Stimulated activated naive CD8-positive, alpha-beta T cell treated with anti-CD3 and anti-CD28 coated beads, Interleukin-15, Interleukin-2, amounts not matched to agents 100 ng/mL and 50 ng/mL, for 24 hours (primary cell): ENCODE measurements around the gene CD58.

Source experiments
- H3K27ac Mint-ChIP-seq: one replicate; pipeline ENCODE4 v1.8.0; 2021; ENCODE audit warnings: mild to moderate bottlenecking, mixed read lengths
- H3K27me3 Mint-ChIP-seq: one replicate; pipeline ENCODE4 v1.8.0; 2021; ENCODE audit warnings: mixed read lengths
- H3K36me3 Mint-ChIP-seq: one replicate; pipeline ENCODE4 v1.8.0; 2021; ENCODE audit warnings: low read depth, mixed read lengths
- H3K4me1 Mint-ChIP-seq: one replicate; pipeline ENCODE4 v1.8.0; 2021; ENCODE audit warnings: low read depth, mixed read lengths
- H3K4me3 Mint-ChIP-seq: one replicate; pipeline ENCODE4 v1.8.0; 2021; ENCODE audit warnings: mild to moderate bottlenecking, mixed read lengths
- H3K9me3 Mint-ChIP-seq: one replicate; pipeline ENCODE4 v1.8.0; 2021; ENCODE audit warnings: mixed read lengths

The CD58 gene

DNA sequence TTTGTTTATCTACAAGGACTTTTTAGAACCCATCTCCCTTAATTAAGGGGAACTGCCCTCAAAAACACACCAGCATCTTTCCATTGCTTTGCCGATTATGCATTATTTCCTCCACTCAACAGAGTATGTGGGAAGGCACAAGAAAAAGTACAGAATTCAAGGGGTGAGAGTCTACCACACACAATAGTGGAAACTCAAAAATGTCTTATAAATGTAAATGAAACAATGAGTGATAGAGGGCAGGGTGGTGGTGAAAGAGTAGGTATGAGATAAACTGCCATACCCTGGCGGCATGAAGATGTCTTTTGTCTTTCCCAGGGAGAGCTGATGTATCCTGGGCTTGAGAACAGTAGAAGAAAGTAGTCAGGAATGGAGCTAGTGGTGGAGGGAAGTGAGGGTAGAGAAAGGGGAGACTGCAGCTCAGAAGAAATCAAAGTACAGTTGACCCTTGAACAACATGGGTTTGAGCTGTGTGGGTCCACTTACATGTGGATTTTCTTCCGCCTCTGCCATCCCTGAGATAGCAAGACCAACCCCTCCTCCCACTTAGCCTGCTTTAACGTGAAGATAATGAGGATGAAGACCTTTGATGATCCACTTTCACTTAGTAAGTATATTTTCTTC is 24.4 kb downstream of the CD58 start:
- Mint-ChIP-seq H3K4me3 (peak overlapping the region; percentile 64), H3K4me1 (peaks cover 71% of the 10 kb centered on the region), H3K27me3 (no peaks in the 10 kb centered on the region), H3K27ac (peak overlapping the region; percentile 96), H3K9me3 (no peaks in the 10 kb centered on the region), H3K36me3 (peaks cover 61% of the 10 kb centered on the region)

DNA sequence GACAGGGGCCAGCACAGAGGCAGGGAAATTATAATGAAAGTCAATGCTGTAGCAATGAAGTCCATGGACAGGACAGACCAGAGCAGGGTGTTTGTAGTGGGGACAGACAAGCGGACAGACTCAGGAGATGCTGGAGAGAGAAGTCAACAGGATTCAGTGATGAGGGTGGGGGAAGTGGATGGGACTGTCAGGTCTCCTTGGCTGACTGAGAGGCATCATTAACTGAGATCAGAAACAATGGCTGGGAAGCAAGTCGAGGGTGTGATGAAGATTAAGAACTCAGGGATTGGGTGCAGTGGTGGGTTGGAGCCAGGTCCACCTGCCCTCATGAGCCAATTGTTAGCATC is 25.5 kb downstream of the CD58 start:
- H3K4me1 Mint-ChIP-seq, result peaks cover 68% of the 10 kb centered on the region
- H3K27ac Mint-ChIP-seq, result peak overlapping the region; percentile 96
- H3K36me3 Mint-ChIP-seq, result peaks cover 57% of the 10 kb centered on the region
- H3K4me3 Mint-ChIP-seq, result peak overlapping the region; percentile 64
- H3K27me3 Mint-ChIP-seq, result no peaks in the 10 kb centered on the region
- no peaks in the 10 kb centered on the region for H3K9me3 Mint-ChIP-seq

DNA sequence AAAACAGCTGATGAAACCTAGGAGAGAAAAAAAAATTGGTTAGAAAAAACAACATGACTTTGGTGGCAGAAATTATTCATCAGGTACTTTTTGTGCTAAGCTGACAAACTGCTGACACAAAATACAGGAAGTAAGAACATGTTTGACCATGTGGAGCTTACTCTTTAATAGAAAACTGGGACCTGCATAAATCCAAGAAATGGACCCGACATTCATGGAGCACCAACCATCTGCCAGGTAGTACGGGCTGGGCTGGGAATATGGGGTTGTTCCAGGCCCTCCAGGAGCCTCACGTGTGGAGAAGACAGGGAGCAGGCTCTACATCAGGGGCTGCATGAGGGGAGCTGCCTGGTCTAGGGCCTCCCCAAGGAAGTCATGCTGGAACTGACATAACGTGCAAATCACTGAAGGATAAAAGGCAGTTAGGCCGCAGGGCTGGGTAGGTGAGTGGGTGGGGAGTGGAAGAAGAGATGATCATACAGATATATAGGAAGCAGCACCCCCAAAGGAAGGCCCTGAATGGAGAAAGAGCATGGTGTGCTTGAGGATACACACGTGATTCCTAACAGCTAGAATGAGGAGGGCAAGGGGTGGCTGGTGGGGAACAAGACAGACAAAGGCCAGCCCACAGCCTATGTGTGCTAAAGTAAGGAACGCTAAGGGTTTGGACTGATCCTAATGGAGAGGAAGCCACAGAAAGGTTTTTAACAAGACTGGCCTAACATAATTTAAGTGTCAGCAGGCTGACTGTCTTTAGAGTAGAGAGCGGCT is 26.1 kb downstream of the CD58 start:
- H3K4me1 Mint-ChIP-seq, result peaks cover 72% of the 10 kb centered on the region
- peaks cover 61% of the 10 kb centered on the region for H3K36me3 Mint-ChIP-seq
- H3K9me3 Mint-ChIP-seq, result no peaks in the 10 kb centered on the region
- H3K27me3 Mint-ChIP-seq, result no peaks in the 10 kb centered on the region
- H3K27ac Mint-ChIP-seq, result peak overlapping the region; percentile 96
- peak overlapping the region; percentile 64 for H3K4me3 Mint-ChIP-seq

DNA sequence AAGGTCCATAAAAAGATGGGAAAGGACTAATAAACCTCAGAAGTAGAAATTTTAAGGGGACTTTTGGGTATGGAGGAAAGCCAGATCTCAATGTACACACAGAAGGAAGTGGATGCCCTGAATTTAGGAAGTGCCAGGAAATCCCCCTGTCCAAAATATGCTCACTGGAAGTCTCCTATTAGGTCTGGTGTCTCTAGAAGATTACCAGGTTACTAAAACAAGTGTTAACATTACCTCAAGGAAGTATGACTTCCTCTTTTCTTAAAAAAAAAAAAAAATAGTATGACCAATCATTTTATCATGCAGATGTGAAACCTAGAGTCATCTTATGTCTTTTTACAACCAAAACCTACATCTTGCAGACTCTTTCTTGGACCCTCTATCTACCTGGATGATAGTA is 30.7 kb downstream of the CD58 start:
- Mint-ChIP-seq H3K4me1 (peaks cover 82% of the 10 kb centered on the region), H3K27me3 (no peaks in the 10 kb centered on the region), H3K4me3 (no peak overlapping the region)

DNA sequence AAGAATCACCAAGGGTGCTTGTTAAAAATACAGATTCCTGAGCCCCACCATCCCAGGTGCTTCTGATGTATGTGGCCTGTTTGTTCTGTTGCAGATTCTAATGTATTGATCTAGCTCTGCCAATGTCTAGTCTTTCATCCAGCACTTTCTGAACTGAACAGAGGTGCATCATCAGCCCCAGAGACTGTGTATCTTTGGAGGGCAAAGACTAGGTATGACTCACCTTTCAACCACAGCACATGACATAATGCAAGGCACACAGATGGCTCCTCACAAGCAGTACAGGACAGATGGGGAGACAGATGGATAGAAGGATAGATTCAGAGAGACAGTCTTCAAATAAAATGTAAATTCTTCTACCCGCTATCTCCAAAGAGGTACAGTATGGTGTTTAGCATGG is 32.3 kb downstream of the CD58 start:
- no peaks in the 10 kb centered on the region for H3K27me3 Mint-ChIP-seq
- peak overlapping the region; percentile 9 for H3K27ac Mint-ChIP-seq

More for the DNA sequence above, 30.7 kb downstream of the CD58 start:
- H3K9me3 Mint-ChIP-seq, result peaks cover 3% of the 10 kb centered on the region
- peaks cover 86% of the 10 kb centered on the region for H3K36me3 Mint-ChIP-seq
- H3K27ac Mint-ChIP-seq, result peak overlapping the region; percentile 34

DNA sequence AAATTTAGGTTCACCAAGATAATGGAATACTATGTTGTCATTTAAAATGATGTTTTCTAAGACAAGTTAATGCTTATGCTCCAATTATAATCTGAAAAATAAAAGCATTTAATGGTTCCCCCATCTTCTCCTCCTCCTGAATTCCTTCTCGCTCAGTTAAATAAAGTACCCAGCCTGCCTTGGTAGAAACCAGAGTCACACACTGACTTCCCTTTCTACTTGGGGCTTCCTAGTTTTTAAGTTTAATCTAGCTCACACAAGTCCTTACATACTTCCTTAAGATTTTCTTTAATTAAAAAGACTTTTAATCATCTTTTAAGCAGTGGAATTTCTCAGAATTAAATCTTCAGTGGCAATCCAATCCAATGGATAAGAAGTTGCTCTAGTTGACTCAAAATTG is 32.9 kb downstream of the CD58 start:
- H3K27me3 Mint-ChIP-seq, result no peaks in the 10 kb centered on the region
- H3K4me1 Mint-ChIP-seq, result peaks cover 65% of the 10 kb centered on the region
- peaks cover 3% of the 10 kb centered on the region for H3K9me3 Mint-ChIP-seq
- no peak overlapping the region for H3K27ac Mint-ChIP-seq
- H3K36me3 Mint-ChIP-seq, result peaks cover 85% of the 10 kb centered on the region
- H3K4me3 Mint-ChIP-seq, result no peak overlapping the region

More for the DNA sequence above, 32.3 kb downstream of the CD58 start:
- H3K4me1 Mint-ChIP-seq, result peaks cover 69% of the 10 kb centered on the region
- peaks cover 3% of the 10 kb centered on the region for H3K9me3 Mint-ChIP-seq
- peaks cover 85% of the 10 kb centered on the region for H3K36me3 Mint-ChIP-seq
- no peak overlapping the region for H3K4me3 Mint-ChIP-seq

DNA sequence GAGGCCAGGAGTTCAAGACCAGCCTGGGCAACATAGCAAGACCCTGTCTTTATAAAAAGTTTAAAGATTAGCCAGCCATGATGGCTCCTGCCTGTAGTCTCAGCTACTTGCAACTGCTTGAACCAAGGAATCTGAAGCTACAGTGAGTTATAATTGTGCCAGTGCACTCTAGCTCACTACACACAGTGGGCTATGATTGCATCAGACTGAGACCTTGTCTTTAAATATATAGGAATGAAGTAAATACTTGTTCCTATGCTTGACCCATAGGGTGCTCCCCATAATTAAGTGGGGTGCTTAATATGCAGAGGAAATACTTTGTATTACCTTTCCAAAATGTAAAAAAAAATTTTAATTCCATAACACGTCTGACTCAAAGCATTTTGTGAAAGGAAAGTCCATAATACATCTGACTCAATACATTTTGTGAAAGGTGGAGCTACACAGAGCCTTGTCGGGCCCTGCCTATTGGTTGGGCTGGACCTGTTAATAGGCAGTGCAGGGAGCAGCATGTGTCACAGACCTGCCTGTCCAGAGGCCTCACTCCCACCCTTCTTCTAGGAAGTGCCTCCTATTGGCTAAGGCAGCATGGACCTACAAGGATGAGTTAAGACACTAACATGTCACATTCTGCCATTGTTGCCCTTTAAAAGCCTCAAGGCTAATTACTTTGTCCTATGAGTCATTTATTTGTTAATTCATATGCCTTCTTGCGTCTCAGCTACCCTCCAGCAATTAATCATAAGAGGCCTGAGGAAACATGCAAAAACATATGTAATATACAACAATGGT is 33.6 kb downstream of the CD58 start:
- Mint-ChIP-seq H3K36me3 (peaks cover 83% of the 10 kb centered on the region), H3K27ac (no peak overlapping the region), H3K4me1 (peaks cover 60% of the 10 kb centered on the region)

DNA sequence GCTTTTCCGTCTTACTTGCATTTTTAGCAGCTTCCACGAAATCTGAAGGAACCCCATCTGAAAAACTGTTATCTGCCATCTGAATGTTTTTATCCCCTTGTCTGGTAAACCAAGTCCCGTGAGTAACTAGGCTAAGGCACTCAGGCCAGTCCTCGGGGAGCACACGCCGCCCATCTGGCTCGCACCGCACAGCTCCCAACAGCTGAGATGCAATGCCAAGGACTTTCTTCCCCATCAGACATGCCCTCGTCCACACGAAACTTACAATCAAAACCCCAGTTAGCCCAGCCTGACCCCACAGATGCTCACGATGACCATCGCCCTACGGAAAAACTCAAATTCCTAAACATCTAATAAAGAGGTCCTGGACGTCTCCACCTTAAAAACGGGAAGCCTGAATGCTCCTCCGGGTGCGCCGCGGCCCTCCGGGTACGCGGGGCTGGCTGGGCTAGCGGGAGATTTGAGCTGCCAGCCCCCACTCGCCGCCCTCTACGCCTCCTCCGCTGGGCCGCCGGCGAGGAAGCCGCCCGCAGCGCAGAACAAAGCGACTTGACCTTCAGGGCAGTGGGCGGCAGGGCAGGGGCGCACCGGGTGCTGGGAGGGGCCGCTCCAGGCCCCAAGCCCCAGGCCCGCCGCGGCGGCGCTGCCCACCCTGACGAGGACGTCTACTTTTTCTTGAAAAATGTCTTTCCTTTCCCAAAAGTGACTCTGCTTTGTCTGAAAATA is 36.6 kb downstream of the CD58 start:
- Mint-ChIP-seq H3K4me3 (no peak overlapping the region), H3K27ac (no peak overlapping the region), H3K27me3 (no peaks in the 10 kb centered on the region), H3K36me3 (peaks cover 69% of the 10 kb centered on the region), H3K4me1 (peaks cover 36% of the 10 kb centered on the region), H3K9me3 (peaks cover 3% of the 10 kb centered on the region)

More for the DNA sequence above, 33.6 kb downstream of the CD58 start:
- Mint-ChIP-seq H3K27me3 (no peaks in the 10 kb centered on the region), H3K9me3 (peaks cover 3% of the 10 kb centered on the region), H3K4me3 (no peak overlapping the region)

DNA sequence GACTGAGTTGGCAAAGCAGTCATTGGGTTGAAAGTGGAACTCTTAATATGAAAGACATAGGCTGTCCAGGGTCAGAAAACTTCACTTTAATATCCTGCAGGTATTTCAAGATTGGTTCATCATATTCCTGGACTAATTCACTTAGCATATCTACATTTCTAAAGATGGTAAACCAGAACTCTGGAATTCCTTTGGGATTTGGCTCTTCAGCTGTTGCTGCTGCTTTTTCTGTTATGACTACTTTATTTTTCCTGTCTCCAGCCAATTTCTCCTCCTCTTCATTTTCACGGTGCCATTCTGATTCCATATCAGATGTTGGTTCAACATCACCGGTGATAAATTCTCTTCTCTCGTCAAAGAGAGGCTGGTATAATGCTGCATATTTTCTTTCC is 37.4 kb downstream of the CD58 start:
- no peak overlapping the region for H3K27ac Mint-ChIP-seq
- no peak overlapping the region for H3K4me3 Mint-ChIP-seq
- no peaks in the 10 kb centered on the region for H3K27me3 Mint-ChIP-seq
- H3K36me3 Mint-ChIP-seq, result peaks cover 69% of the 10 kb centered on the region
- peaks cover 3% of the 10 kb centered on the region for H3K9me3 Mint-ChIP-seq
- H3K4me1 Mint-ChIP-seq, result peaks cover 29% of the 10 kb centered on the region

DNA sequence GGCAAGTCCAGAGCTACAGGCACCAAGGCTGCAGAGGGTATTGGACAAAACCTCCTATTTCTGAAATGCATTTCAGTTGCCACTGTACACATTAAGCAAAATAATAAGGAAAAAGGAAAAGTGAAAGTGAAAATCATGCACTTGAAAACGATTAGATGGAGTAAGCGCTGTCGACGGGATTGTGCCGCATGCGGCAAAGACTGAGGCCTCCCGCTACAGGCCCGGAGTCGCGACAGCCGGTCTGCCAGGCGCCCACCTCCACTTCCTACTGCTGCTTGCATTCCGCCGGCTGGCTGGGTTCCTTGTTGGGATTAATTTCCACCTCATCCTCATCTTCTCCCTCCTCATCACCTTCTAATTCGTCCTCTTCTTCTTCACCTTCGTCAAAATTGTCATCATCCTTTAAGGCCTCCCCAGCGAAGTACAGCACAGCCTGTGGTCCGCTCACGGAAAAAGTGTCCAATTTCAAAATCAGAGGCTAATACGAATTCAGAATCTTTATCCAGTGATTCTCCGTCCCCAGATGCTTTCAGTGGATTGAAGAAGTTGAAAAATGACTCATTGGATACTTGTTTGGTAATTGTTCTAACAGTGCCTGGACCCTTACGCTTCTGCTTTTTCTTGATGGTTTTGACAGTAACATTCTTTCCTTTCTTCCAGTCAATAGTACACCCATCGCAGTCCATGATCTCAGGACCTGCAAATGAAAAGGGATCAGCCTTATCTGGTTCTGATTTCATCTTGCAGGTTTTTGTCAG is 38.0 kb downstream of the CD58 start:
- no peak overlapping the region for H3K27ac Mint-ChIP-seq
- H3K9me3 Mint-ChIP-seq, result peaks cover 8% of the 10 kb centered on the region
- peaks cover 23% of the 10 kb centered on the region for H3K4me1 Mint-ChIP-seq
- H3K4me3 Mint-ChIP-seq, result no peak overlapping the region
- no peaks in the 10 kb centered on the region for H3K27me3 Mint-ChIP-seq
- peaks cover 70% of the 10 kb centered on the region for H3K36me3 Mint-ChIP-seq

DNA sequence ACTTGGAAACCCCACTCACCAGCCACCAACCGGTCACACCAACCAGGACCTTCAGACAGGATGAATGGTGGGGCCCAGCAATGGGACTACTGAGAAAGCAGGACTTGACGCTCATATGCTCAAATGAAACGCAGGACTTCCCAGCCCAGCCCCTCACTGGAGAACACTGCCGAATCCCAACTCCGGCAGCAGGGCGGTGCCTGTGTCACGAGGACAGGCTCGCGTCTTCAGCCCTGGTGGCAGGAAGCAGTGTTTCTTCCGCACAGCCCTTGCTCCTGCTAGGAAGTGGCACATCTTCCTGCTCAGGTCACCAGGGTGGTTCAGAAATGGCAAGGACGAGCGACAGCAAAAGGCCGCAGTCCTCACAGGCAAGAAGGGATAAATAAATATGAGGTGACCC is 38.9 kb downstream of the CD58 start:
- peaks cover 73% of the 10 kb centered on the region for H3K36me3 Mint-ChIP-seq
- no peak overlapping the region for H3K4me3 Mint-ChIP-seq
- peaks cover 13% of the 10 kb centered on the region for H3K9me3 Mint-ChIP-seq
- H3K27ac Mint-ChIP-seq, result no peak overlapping the region
- H3K4me1 Mint-ChIP-seq, result peaks cover 16% of the 10 kb centered on the region
- no peaks in the 10 kb centered on the region for H3K27me3 Mint-ChIP-seq

DNA sequence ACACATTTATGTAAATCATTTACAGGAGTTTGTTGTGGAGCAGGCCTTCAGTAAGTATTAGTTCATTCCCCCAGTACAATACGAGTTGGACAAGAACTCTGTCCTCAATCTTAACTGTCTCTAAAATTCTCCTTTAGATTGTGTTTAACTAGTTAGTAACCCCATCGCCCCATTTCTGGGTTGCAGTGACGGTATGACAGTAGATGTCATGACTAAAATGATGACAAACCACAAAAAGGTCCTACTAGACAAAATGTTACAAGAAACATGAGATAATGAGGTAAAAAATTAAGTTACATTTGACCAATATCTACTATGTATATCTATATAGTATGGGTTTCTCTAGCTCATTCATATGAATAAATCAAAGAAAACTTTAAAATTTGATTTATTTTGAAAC is 41.1 kb downstream of the CD58 start:
- peaks cover 4% of the 10 kb centered on the region for H3K4me1 Mint-ChIP-seq
- H3K9me3 Mint-ChIP-seq, result peaks cover 10% of the 10 kb centered on the region
- no peak overlapping the region for H3K4me3 Mint-ChIP-seq
- H3K36me3 Mint-ChIP-seq, result peaks cover 72% of the 10 kb centered on the region
- H3K27me3 Mint-ChIP-seq, result no peaks in the 10 kb centered on the region
- no peak overlapping the region for H3K27ac Mint-ChIP-seq

DNA sequence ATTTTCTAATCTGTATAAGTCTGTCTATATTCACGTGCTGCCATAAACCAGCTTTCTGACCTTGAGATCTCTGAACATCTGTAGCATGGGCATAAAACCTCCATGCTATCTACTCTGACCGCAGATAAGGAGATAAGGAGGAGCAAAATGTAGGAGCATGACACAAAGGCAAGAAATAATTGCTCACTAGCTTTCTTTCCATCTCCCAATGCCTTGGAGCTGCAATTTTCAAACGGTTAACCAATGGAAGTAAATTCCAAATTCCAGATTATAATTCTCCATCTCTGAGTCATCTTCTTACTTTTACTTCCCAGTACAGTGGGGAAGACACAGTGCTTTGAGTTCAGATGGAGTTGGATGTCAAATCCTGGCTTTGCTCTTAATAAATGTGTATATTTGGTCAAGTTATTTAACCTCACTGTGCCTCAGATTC is 41.6 kb downstream of the CD58 start:
- peaks cover 10% of the 10 kb centered on the region for H3K9me3 Mint-ChIP-seq

More for the DNA sequence above, 41.6 kb downstream of the CD58 start:
- no peak overlapping the region for H3K4me3 Mint-ChIP-seq
- no peak overlapping the region for H3K27ac Mint-ChIP-seq
- peaks cover 4% of the 10 kb centered on the region for H3K4me1 Mint-ChIP-seq
- H3K27me3 Mint-ChIP-seq, result no peaks in the 10 kb centered on the region
- H3K36me3 Mint-ChIP-seq, result peaks cover 71% of the 10 kb centered on the region
